ENCODE measurements around the gene NCOR2. TPM values are rescaled to one million over a fixed set of nuclear protein-coding genes. Genes with fewer than 3 reads are reported as not detected.

The NCOR2 gene
- total and polyA plus RNA-seq, 10 of the 15 experiments (the other 5 are each of a cell fraction or from before 2014, with no cell fraction given): 0.43 to 179 (median 14.9) TPM

DNA sequence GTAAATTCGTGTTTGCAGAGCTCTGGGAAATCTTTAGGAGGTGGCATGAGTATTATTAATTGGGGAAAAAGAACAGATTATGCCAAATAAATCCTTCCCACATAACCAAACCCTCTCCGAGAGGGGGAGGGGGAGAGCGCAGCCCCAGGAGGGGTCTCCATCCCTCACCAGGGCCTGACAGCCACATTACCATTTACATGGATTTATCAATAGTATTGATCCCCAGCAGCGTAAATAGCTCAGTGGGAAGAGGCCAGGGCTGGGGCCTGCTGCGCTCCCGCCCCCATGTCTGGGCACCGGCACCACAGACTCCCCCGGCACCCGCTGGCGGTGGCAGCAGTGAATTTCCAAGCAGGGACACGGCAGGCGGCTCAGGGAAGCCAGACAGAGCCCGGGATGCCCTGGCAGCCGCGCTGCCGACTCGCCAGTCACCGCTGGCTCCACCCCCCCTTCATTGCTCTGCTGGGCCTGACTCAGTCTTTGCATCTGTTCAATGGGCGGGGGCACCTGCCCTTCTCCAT is 2.4 kb downstream of the NCOR2 start:
- ATAC-seq (peak; percentile 40), DNase-seq (ENCODE audit: low read depth, low spot score) (no peak), FAIRE-seq (no peak)
- 1% methylated on average over 18 of the region's 19 CpGs for WGBS (ENCODE audit: insufficient coverage, insufficient replicate concordance, low lambda C conversion rate, missing lambda C conversion rate)
- peak overlapping the region; percentile 47 for H3K9ac ChIP-seq (ENCODE audit: control insufficient read depth, insufficient read depth, low read length)
- BruUV-seq (replicated peaks): no TSS peak
- ChIA-PET POLR2A (interaction anchor here (1.1 to 4.6 kb wide), 3 partner anchors 13 to 210 kb away, joined by 3 to 31 read pairs (median 4); no protein-coding TSS in a partner anchor), CTCF (interaction anchor here (0.9 to 1.5 kb wide), 4 partner anchors 12 to 112 kb away, joined by 3 to 4 read pairs (median 4); no protein-coding TSS in a partner anchor), RAD21 (ENCODE audit: unreplicated experiment) (interaction anchor here (0.8 to 6.0 kb wide), 7 partner anchors 13 to 209 kb away, joined by 3 to 37 read pairs (median 4); no protein-coding TSS in a partner anchor), SMC1A (ENCODE audit: uncharacterized antibody, unreplicated experiment) (interaction anchor here (1.7 to 7.0 kb wide), 4 partner anchors 12 to 71 kb away, joined by 5 to 48 read pairs (median 13); no protein-coding TSS in a partner anchor)
- no peak overlapping the region for H2AFZ ChIP-seq (ENCODE audit: control insufficient read depth, low read depth, low read length)
- H3K36me3 ChIP-seq (ENCODE audit: control insufficient read depth in 2 of 2, insufficient read depth in 2 of 2, low read length in 1 of 2): no peaks in the 10 kb centered on the region; a peak in 2 of 4 replicates
- intact Hi-C loops (cut with micrococcal nuclease; ENCODE audit: unreplicated experiment) (loop anchor here (5.0 to 10.0 kb wide), 3 partner anchors 83 to 350 kb away; partner anchors contain the start of gene UBC), in situ Hi-C loops (cut with MboI) (no loop called here)
- peak overlapping the region; percentile 50 for H3K27ac ChIP-seq (ENCODE audit: control insufficient read depth, insufficient read depth)
- no peaks in the 10 kb centered on the region; the same call in 2 of the 3 replicates for H3K9me3 ChIP-seq (replicated peaks; ENCODE audit: control insufficient read depth, insufficient read depth, low read length)
- no peaks in the 10 kb centered on the region for H3K27me3 ChIP-seq (replicated peaks in 1 of 2; ENCODE audit: control insufficient read depth in 2 of 2, insufficient read depth in 2 of 2, low read length in 1 of 2)
- no peak for TF ChIP-seq RELA (IDR thresholded peaks at IDR 0.05; ENCODE audit: borderline replicate concordance, partially characterized antibody)
- TF ChIP-seq, protein P1, sequence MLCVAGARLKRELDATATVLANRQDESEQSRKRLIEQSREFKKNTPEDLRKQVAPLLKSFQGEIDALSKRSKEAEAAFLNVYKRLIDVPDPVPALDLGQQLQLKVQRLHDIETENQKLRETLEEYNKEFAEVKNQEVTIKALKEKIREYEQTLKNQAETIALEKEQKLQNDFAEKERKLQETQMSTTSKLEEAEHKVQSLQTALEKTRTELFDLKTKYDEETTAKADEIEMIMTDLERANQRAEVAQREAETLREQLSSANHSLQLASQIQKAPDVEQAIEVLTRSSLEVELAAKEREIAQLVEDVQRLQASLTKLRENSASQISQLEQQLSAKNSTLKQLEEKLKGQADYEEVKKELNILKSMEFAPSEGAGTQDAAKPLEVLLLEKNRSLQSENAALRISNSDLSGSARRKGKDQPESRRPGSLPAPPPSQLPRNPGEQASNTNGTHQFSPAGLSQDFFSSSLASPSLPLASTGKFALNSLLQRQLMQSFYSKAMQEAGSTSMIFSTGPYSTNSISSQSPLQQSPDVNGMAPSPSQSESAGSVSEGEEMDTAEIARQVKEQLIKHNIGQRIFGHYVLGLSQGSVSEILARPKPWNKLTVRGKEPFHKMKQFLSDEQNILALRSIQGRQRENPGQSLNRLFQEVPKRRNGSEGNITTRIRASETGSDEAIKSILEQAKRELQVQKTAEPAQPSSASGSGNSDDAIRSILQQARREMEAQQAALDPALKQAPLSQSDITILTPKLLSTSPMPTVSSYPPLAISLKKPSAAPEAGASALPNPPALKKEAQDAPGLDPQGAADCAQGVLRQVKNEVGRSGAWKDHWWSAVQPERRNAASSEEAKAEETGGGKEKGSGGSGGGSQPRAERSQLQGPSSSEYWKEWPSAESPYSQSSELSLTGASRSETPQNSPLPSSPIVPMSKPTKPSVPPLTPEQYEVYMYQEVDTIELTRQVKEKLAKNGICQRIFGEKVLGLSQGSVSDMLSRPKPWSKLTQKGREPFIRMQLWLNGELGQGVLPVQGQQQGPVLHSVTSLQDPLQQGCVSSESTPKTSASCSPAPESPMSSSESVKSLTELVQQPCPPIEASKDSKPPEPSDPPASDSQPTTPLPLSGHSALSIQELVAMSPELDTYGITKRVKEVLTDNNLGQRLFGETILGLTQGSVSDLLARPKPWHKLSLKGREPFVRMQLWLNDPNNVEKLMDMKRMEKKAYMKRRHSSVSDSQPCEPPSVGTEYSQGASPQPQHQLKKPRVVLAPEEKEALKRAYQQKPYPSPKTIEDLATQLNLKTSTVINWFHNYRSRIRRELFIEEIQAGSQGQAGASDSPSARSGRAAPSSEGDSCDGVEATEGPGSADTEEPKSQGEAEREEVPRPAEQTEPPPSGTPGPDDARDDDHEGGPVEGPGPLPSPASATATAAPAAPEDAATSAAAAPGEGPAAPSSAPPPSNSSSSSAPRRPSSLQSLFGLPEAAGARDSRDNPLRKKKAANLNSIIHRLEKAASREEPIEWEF (IDR thresholded peaks at IDR 0.05; ENCODE audit: insufficient replicate concordance, low read depth, low read length): peak; percentile 70
- H3K4me2 ChIP-seq (ENCODE audit: control insufficient read depth, insufficient read depth): peak overlapping the region; percentile 82
- H3K4me3 ChIP-seq: peak overlapping the region; percentile 82
- H4K20me1 ChIP-seq (ENCODE audit: control insufficient read depth, insufficient read depth): no peaks in the 10 kb centered on the region
- H3K4me1 ChIP-seq (ENCODE audit: control insufficient read depth, insufficient read depth, low read length): peaks cover 37% of the 10 kb centered on the region
- peaks cover 72% of the 10 kb centered on the region for H3K79me2 ChIP-seq (ENCODE audit: control insufficient read depth, insufficient read depth, low read length)
